CD4-positive, alpha-beta T cell (primary cell): ENCODE results near the gene STAC2. TPM values are rescaled to one million over a fixed set of nuclear protein-coding genes. Genes with fewer than 3 reads are reported as not detected.

Experiments used
- ATAC-seq: fragments of 200-7000 bp; cut with Tn5 transposase; one replicate; pipeline ENCODE4 v1.10.0; 2022; ENCODE audit warnings: mild to moderate bottlenecking; ENCODE audit not compliant: poor library complexity
- CTCF ChIA-PET: fragments of 350-600 bp; sonication (Branson Sonifier 250); formaldehyde crosslinking; loops from one replicate; lab custom pipeline; 2021; ENCODE audit warnings: antibody characterized with exemption, inconsistent platforms; lab: Charles Lee
- POLR2A ChIA-PET: fragments of 350-600 bp; sonication (Branson Sonifier 250); formaldehyde crosslinking; loops from one replicate; lab custom pipeline; 2021; ENCODE audit warnings: antibody characterized with exemption, inconsistent platforms; lab: Charles Lee
- DNase-seq, 14 experiments: peaks; one replicate each; pipeline ENCODE4 v3.0.0-alpha.2; 2013 to 2020; ENCODE audit warnings: mixed read lengths in 2 of 14
- H3K27ac ChIP-seq, 2 donors: one replicate each; pipeline versions ENCODE4 v1.5.1 to v1.7.0; 2013; ENCODE audit warnings: low read length in 2 of 2, low read depth in 1 of 2, mild to moderate bottlenecking in 1 of 2
- H3K27me3 ChIP-seq, 2 experiments: 1 replicate in 1 of 2; 2 replicates in 1 of 2; pipeline versions ENCODE4 v1.6.1 to v1.7.0; 2013; ENCODE audit warnings: low read length in 2 of 2, control low read depth in 1 of 2, mild to moderate bottlenecking in 1 of 2, moderate library complexity in 1 of 2; ENCODE audit not compliant: insufficient read depth in 2 of 2, control insufficient read depth in 1 of 2
- H3K36me3 ChIP-seq: one replicate; pipeline ENCODE4 v1.6.1; 2013; ENCODE audit warnings: low read length, control low read depth; ENCODE audit not compliant: insufficient read depth
- H3K4me1 ChIP-seq: one replicate; pipeline ENCODE4 v1.6.1; 2013; ENCODE audit warnings: low read length, control low read depth; ENCODE audit not compliant: insufficient read depth
- H3K4me3 ChIP-seq: one replicate; pipeline ENCODE4 v1.5.1; 2013; ENCODE audit warnings: mild to moderate bottlenecking, low read length, moderate library complexity
- H3K9me3 ChIP-seq, 2 experiments: 1 replicate in 1 of 2; 2 replicates in 1 of 2; pipeline versions ENCODE4 v1.6.1 to v1.7.0; 2013; ENCODE audit warnings: low read length in 2 of 2, mild to moderate bottlenecking in 2 of 2, control low read depth in 1 of 2, moderate library complexity in 1 of 2; ENCODE audit not compliant: control insufficient read depth in 1 of 2, insufficient read depth in 1 of 2
- H3K27ac Mint-ChIP-seq: one replicate; pipeline ENCODE4 v1.8.0; 2020; ENCODE audit warnings: mixed read lengths
- H3K27me3 Mint-ChIP-seq: one replicate; pipeline ENCODE4 v1.8.0; 2021; ENCODE audit warnings: mixed read lengths
- H3K36me3 Mint-ChIP-seq: one replicate; pipeline ENCODE4 v1.8.0; 2021; ENCODE audit warnings: low read depth, mixed read lengths
- H3K4me1 Mint-ChIP-seq: one replicate; pipeline ENCODE4 v1.8.0; 2021; ENCODE audit warnings: low read depth, mixed read lengths
- H3K4me3 Mint-ChIP-seq: one replicate; pipeline ENCODE4 v1.8.0; 2020; ENCODE audit warnings: mild to moderate bottlenecking, mixed read lengths
- H3K9me3 Mint-ChIP-seq: one replicate; pipeline ENCODE4 v1.8.0; 2020; ENCODE audit warnings: mixed read lengths
- intact Hi-C, 2 experiments: fragments of 100-400 bp; cut with DNase I in 1 of 2; cut with micrococcal nuclease in 1 of 2; formaldehyde crosslinking; loops; one replicate each; pipeline versions ENCODE4 v1.15.1 to v1.9.0; 2023 to 2025; cut with DNase I, micrococcal nuclease
- total RNA-seq, 174 experiments: library from RNA in 2 of 174; stranded (reverse) in 2 of 174; gene quantifications; one replicate each; pipeline ENCODE4 v1.2.3 and lab custom pipeline; 2021 to 2026
- TF ChIP-seq, protein P1 (sequence below): fragments of 200-600 bp; IDR thresholded peaks from one replicate; pipeline ENCODE4 v1.8.0; 2022; ENCODE audit warnings: antibody characterized with exemption, mild to moderate bottlenecking

The STAC2 gene
- total RNA-seq, 2 experiments from 2014 or later, result not detected

DNA sequence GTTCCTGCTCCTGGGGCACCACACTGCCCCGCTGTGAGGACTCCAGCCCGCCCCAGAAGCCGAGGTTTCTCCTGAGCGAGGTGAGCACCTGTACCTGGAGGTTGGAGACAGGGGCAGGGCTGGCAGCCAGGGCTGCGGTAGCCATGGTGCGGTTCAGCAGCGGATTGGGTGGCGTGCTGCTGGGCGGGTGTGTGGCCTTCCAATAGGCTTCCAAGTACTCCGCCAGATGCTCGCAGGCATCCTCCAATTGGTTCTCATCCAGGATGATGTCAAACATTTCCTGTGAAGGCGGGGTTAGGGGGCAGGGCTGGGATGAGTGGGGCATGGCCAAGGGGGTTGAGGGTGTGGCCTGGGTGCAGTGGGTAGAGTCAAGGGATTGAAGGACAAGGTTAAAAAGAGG, 48.5 kb downstream of the STAC2 start:
- H3K36me3 ChIP-seq, result peaks cover 26% of the 10 kb centered on the region
- ChIA-PET CTCF (interaction anchor here (1.4 to 4.3 kb wide), 3 partner anchors 13 to 194 kb away, joined by 3 to 47 read pairs (median 6); no protein-coding TSS in a partner anchor), POLR2A (no interaction called here)
- H3K4me3 ChIP-seq, result no peak overlapping the region
- Mint-ChIP-seq H3K4me1 (peaks cover 17% of the 10 kb centered on the region), H3K9me3 (no peaks in the 10 kb centered on the region), H3K36me3 (peaks cover 33% of the 10 kb centered on the region), H3K4me3 (no peak overlapping the region), H3K27ac (no peak overlapping the region), H3K27me3 (no peaks in the 10 kb centered on the region)
- H3K4me1 ChIP-seq, result peaks cover 20% of the 10 kb centered on the region
- no peaks in the 10 kb centered on the region for H3K27me3 ChIP-seq
- no peak overlapping the region for H3K27ac ChIP-seq
- no peaks in the 10 kb centered on the region for H3K9me3 ChIP-seq
- TF ChIP-seq, protein P1, sequence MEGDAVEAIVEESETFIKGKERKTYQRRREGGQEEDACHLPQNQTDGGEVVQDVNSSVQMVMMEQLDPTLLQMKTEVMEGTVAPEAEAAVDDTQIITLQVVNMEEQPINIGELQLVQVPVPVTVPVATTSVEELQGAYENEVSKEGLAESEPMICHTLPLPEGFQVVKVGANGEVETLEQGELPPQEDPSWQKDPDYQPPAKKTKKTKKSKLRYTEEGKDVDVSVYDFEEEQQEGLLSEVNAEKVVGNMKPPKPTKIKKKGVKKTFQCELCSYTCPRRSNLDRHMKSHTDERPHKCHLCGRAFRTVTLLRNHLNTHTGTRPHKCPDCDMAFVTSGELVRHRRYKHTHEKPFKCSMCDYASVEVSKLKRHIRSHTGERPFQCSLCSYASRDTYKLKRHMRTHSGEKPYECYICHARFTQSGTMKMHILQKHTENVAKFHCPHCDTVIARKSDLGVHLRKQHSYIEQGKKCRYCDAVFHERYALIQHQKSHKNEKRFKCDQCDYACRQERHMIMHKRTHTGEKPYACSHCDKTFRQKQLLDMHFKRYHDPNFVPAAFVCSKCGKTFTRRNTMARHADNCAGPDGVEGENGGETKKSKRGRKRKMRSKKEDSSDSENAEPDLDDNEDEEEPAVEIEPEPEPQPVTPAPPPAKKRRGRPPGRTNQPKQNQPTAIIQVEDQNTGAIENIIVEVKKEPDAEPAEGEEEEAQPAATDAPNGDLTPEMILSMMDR, result no peak
- DNase-seq, result no peak
- intact Hi-C loops, result no loop called here
- ATAC-seq, result no peak

DNA sequence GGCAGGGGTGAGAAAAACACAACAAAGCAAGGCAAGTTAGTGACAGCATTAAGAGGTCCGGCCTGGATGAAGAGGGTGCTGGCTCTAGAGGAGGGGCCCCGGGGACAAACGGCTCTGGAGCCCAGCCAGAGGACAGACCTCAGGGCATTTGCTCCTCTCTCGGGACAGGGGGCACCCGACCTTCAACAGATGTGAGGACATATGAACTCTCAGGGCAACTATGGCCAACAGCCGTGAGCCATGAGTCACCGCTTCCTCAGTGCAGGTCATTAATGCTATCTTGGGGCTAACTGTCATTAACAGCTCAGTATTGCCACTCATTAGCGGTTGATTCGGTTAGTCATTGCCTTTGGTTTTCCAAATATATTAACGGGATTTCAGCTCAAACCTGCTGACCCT, 50.1 kb downstream of the STAC2 start:
- no peak overlapping the region for H3K27ac ChIP-seq
- H3K9me3 ChIP-seq, result no peaks in the 10 kb centered on the region
- intact Hi-C loops, result loop anchor here (1.0 kb wide), 2 partner anchors 106 to 192 kb away; no protein-coding TSS in a partner anchor
- H3K36me3 Mint-ChIP-seq, result peaks cover 28% of the 10 kb centered on the region
- no peaks in the 10 kb centered on the region for H3K27me3 ChIP-seq
- peaks cover 22% of the 10 kb centered on the region for H3K4me1 Mint-ChIP-seq
- TF ChIP-seq, protein P1, result no peak
- CTCF ChIA-PET, result interaction anchor here (1.1 to 4.3 kb wide), 15 partner anchors 11 to 394 kb away, joined by 3 to 63 read pairs (median 5); partner anchors contain the start of genes PLXDC1, RPL19 and RPL23
- H3K9me3 Mint-ChIP-seq, result no peaks in the 10 kb centered on the region
- DNase-seq (peak in 1 of 14 experiments; percentile 41), ATAC-seq (no peak)
- peaks cover 26% of the 10 kb centered on the region for H3K36me3 ChIP-seq
- no peak overlapping the region for H3K4me3 ChIP-seq
- no peak overlapping the region for H3K4me3 Mint-ChIP-seq
- no peak overlapping the region for H3K27ac Mint-ChIP-seq
- H3K27me3 Mint-ChIP-seq, result no peaks in the 10 kb centered on the region
- POLR2A ChIA-PET, result interaction anchor here (1.6 kb wide), 1 partner anchor 22 kb away, joined by 7 read pairs; no protein-coding TSS in a partner anchor
- peaks cover 22% of the 10 kb centered on the region for H3K4me1 ChIP-seq

DNA sequence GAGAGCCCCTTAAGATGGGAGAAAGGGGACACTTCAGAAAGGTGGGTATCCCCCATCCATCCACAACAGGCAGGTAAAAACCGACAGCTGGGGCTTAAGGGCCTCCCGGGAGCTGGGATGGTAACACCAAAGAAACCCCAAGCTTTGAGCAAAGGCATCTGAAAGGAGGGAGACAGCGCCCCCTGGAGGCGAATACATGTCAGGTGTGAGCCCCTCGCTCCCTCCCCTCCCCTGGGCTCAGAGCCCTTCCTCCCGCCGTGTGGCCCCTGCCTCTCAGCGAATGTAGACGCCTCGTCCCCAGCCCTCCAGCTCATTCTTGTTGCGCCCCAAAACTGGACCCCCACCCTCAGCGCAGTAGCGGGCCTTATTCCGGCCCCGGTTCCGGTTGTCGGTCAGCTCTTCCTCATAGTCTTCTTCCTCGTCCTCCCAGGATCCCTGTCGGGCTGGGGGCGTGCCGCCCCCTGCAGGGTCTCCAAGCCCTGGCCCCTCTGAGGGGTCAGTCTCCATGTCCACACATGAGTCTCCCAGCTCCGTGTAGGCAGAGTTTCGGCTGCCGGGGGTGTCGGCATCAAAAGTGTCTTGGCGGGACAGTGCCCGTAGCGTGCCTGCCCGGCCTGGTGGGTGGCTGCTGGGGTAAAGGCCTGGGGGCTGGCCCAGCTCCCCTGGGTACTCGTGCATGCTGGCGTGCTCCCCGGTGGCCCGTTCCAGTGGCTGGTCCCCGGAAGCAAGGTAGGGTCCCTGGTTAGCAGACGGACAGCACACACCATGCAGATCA, 50.6 kb downstream of the STAC2 start:
- TF ChIP-seq, protein P1, result peak; percentile 82
- no peak overlapping the region for H3K27ac ChIP-seq
- Mint-ChIP-seq H3K9me3 (no peaks in the 10 kb centered on the region), H3K36me3 (peaks cover 28% of the 10 kb centered on the region), H3K27ac (no peak overlapping the region), H3K27me3 (no peaks in the 10 kb centered on the region), H3K4me1 (peaks cover 22% of the 10 kb centered on the region), H3K4me3 (no peak overlapping the region)
- H3K27me3 ChIP-seq, result no peaks in the 10 kb centered on the region
- intact Hi-C loops, result loop anchor here (1.0 kb wide), 2 partner anchors 106 to 192 kb away; no protein-coding TSS in a partner anchor
- no peak overlapping the region for H3K4me3 ChIP-seq
- no peaks in the 10 kb centered on the region for H3K9me3 ChIP-seq
- peak; percentile 95 for ATAC-seq
- POLR2A ChIA-PET, result interaction anchor here (0.8 to 2.0 kb wide), 10 partner anchors 10 to 350 kb away, joined by 3 to 9 read pairs (median 4); partner anchors contain the start of genes CWC25 and RPL19
- H3K36me3 ChIP-seq, result peaks cover 26% of the 10 kb centered on the region
- DNase-seq, result peak; percentile 67 to 91 (median 74)
- CTCF ChIA-PET, result interaction anchor here (0.6 to 4.3 kb wide), 42 partner anchors 8 to 394 kb away, joined by 3 to 63 read pairs (median 4); partner anchors contain the start of genes FBXO47, LASP1, LASP1NB and PLXDC1
- peaks cover 22% of the 10 kb centered on the region for H3K4me1 ChIP-seq
